Measurements from ENCODE around the gene RAD51B.
"Not testable (repeated sequence)": the region's sequence is repeated elsewhere in the genome, so short reads cannot be mapped to it uniquely, and the experiment has no call there.

RAD51B gene

DNA sequence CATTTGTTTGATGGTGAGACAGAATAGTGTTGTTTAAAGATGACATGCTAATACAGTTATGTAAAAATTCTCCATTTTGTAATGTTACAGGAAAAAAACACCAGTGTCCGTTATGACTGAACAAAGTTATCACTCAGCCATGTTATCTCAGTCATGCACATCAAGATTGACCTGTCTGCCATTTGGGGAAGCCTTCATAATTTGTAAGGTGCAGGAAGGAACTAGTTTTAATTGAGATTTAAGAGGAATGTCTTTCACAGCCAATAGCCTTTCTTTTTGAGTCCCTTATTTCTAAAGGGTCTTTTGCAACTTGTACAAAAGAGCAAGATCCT, 432.2 kb downstream of the RAD51B start:
- no peak for DNase-seq (ENCODE audit: low read depth, low spot score)
- peak overlapping the region; percentile 65 for H3K27ac ChIP-seq

DNA sequence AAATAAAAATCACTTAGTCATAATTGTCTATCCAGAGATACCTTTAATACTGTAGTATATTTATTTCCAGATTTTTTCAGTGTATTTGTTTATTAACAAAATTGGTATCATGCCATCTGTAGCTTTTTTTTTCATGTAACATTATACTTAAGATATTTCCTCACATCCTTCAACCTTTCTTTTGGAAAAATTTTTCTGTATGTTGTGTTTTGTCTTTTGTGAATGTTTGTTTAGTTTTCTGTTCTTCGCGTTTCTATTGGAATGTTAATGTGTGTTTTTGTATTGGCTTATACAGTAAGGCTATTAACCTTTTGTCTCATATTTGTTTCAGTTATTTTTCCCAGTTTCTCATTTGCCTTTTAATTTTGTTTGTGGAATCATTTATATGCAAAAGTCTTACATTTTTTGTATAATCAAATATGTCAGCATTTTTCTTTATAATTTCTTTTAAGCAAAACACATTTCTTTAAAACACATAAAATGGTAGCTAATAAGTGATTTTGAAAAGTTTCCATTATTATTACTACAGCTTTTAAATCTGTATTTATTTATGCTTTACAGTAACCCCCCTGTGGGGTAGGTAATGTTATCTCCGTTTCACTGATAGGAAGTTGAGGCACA, 433.7 kb downstream of the RAD51B start:
- no peak for DNase-seq (ENCODE audit: low read depth, low spot score)
- H3K27ac ChIP-seq: no peak overlapping the region

DNA sequence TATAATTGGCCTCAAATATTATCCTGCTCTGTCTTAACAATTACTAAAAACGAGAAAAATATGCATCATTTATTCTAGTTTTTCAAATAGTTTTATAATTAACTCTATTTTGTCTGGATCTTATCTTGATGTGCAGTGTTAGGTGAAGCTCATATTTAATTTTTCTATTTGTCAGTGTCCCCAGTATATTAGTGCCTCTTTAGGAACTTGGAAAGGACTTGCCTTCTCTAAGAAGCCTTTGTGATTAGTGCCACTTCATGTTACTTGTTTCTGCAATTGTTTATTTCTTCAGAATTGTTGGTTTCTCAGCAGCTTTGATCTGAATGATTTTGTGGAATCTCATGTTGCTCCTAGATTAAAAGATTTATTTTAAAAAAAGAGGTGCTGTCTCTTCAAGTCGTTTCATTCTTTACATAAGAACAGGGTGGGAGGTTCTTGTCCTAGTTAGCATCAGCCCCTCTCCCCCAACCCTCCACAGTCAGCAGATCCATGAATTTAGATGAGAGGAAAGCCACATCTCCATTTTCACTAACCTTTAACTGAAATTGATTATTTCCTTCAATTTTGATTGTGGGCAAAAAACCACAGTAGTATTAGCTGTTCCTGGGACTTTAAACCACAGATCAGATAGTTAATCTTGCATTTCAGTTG, 434.4 kb downstream of the RAD51B start:
- DNase-seq (ENCODE audit: low read depth, low spot score): no peak
- no peak overlapping the region for H3K27ac ChIP-seq

- DNase-seq (ENCODE audit: low read depth, low spot score): no peak
- H3K27ac ChIP-seq: peak overlapping the region; percentile 64
Observed at GRCh38 chr14:68254669-68255527, 435.3 kb downstream of the RAD51B start.

- H3K27ac ChIP-seq: peak overlapping the region; percentile 64
- DNase-seq (ENCODE audit: low read depth, low spot score): peak; percentile 57
Observed at GRCh38 chr14:68255693-68256178, 436.2 kb downstream of the RAD51B start.

- no peak for DNase-seq (ENCODE audit: low read depth, low spot score)
- no peak overlapping the region for H3K27ac ChIP-seq
Observed at GRCh38 chr14:68257969-68258368, 438.4 kb downstream of the RAD51B start.

- not testable (repeated sequence) for H3K27ac ChIP-seq; DNase-seq (ENCODE audit: low read depth, low spot score)
Observed at GRCh38 chr14:68258995-68259394, 439.4 kb downstream of the RAD51B start.

- DNase-seq (ENCODE audit: low read depth, low spot score): no peak
- no peak overlapping the region for H3K27ac ChIP-seq
Observed at GRCh38 chr14:68260121-68260520, 440.5 kb downstream of the RAD51B start.

DNA sequence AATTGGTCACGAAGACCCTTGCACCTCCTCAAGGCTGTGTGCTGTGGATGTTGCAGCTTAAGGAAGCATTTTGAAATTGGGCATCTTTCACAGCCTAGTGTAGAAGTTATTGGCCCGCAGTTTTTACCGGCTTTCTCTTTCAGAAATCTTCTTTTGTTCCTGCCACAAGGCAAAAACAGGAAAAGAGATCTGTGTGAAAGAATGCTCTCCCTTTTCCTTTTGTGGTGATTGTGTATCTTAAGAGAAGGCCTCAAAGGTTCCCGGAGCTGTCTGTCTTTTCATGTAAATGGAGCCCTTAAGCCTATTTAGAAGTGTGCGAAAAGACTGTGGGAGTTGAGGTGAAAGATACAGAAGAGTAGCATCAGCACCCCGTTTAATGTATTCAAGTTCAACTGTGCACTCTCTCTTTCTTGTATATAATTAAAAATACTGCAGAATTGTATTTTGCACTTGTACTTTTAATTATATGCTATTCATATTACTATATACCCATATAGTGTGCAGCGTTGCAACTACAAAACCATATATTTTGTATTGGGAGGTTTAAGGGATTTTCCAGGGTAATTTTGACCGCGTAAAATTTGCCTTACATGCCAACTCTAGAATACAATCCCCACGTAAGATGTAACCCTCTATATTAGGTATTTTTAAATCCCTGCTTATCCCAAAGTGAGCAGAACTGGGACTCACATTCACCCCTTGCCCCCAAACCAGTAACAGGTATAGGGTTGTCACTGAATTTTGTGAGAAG, 441.7 kb downstream of the RAD51B start:
- H3K27ac ChIP-seq: no peak overlapping the region
- no peak for DNase-seq (ENCODE audit: low read depth, low spot score)

GRCh38 chr14:68262567-68262966, 443.0 kb downstream of the RAD51B start:
- DNase-seq (ENCODE audit: low read depth, low spot score): no peak
- H3K27ac ChIP-seq: no peak overlapping the region

DNA sequence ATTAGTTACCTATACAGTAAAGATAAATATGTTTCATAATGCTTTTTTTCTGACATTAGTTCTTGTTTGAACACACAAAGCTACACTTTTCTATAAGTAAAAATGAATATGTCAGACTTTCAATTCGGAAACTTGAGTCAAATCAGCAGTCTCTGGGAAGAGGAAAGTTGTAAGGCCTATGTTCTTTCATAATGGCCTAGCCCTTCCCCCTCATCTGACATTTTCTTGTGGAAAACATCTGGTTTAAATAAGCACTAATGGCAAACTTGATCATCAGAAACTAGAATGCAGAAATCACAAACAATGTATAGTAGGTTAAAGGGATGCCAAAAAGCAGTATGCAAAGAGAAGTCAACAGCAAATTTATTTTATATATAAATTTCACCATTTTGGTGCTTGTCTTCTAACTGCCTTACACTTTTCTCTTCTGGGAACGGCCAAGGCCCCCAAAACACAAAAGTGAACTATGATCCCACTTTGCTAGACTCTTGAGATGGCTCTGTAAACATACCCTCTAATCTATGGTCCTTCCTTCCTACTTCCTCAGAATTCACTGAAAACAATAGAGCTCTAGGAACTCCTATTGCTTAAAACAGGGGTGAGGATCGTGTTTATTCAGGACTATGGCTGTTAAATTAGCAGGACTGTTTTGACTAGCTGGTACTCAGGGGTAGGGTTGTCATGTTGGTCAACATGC, 444.1 kb downstream of the RAD51B start:
- DNase-seq (ENCODE audit: low read depth, low spot score): no peak

GRCh38 chr14:68264260-68264569, 444.6 kb downstream of the RAD51B start:
- H3K27ac ChIP-seq: no peak overlapping the region
- DNase-seq (ENCODE audit: low read depth, low spot score): no peak

More for the DNA sequence above, 444.1 kb downstream of the RAD51B start:
- no peak overlapping the region for H3K27ac ChIP-seq

- H3K27ac ChIP-seq: no peak overlapping the region
- no peak for DNase-seq (ENCODE audit: low read depth, low spot score)
Observed at GRCh38 chr14:68266998-68267397, 447.4 kb downstream of the RAD51B start.

DNA sequence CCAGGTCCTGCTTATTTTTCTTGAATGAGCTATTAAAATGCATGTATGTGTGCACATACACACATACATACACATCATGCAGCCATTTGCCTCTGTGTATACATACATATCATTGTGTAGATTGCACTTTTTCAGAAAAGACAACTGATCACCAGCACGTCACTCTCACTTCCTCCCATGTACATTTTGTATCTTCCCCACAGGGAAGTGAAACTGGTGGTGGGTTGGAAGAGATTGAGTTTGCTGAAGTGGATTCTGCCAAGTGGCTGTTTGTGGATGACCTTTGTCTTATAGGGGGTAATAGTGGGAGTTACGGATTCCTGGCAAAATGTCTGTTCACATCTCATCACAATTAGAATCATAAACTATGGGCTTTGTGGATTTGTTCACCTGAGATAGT, 448.6 kb downstream of the RAD51B start:
- no peak for DNase-seq (ENCODE audit: low read depth, low spot score)
- no peak overlapping the region for H3K27ac ChIP-seq

DNA sequence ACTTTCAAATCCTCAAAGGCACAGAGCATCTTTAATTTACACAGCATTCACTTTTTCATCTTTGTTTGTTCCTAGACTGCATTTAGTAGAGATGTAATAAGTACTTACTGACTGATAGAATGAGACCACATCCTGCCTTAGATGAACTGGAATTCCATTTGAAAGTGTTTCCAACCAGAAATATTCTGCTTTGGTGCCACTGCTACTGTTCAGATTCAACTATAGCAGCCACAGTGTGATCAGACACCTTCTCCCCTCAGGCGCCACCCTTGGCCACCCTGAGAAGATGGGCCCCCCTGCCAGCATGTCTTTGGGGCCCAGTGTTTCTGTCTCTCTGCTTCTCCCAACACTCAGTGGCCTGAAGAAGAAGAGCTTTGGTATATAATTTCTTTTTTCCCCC, 449.1 kb downstream of the RAD51B start:
- DNase-seq (ENCODE audit: low read depth, low spot score): no peak
- H3K27ac ChIP-seq: no peak overlapping the region

DNA sequence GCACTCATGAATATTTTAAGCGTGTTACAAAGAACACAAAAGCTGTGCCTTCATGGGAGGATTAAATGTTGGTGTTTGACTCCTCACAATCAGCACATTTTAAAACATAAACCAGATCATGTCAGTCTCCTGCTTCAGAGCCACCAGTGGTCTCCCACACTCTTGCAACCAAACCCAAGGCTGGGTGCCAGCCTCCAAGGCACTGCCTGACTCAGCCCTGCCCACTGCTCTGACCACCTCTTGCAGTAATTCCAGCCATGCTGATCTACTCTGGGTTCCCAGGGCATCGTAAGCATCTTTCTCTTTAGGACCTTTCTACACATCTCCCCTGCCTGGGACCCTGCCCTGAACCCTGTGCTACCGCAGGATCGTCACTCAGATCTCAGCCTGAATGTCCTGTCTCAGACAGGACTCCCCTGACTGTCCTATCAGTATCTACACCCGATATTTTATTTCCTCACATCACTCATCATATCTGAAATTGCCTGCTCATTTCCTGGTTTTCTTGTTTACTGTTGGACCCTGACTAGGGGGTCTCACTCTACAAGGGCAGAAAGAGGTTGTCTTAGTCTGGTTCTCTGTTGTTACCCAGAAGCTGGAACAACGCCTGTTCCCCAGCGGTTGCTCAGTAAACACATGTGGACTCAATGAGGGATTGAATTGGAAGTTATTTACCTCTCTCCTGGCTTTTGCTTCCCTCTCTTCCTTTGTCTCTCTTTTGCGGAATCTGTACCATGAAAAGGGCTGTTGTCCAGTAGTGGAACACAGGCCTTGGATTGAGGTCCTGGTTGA, 449.8 kb downstream of the RAD51B start:
- H3K27ac ChIP-seq: no peak overlapping the region
- DNase-seq (ENCODE audit: low read depth, low spot score): no peak

DNA sequence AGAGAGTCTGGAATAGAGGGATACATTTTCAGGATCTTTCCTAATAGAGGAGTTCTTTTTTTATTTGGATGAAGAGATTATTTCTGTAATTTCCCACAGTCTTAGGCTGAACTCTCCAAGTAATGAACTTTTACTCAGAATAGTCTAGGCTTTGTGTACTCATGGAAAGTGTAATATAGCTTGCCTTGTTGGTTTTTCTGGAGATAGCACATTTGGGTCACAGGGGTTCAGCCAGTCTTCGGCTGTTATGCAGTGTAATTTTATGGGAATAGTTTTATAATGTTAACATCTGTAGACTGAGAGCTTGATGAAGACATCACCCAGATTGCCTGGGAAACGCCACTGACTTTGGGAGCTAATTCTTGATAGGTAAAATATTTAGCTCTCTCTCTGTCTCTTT, 450.8 kb downstream of the RAD51B start:
- DNase-seq (ENCODE audit: low read depth, low spot score): no peak
- no peak overlapping the region for H3K27ac ChIP-seq

DNA sequence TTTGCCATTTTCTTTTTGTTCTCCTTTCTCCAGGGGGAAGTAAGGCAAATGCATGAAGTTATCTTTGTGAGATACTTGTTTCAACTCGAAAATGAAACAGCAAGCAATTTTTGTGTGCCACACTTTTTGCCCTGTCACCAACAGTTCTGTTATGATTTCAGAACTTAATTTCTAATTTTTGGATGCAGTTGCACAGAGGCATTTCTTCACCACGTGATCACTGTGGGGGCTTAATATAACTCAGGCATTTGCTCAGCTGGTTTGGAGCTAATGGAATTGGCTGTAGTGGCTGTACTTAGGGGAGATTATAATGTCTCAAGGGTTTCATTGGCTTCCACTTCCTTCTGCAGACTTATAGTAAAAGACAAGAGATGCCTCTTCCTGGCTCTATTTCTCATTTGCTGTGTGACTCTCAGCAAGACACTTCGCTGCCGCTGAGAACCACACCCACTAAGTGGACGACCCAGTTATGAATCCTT, 452.4 kb downstream of the RAD51B start:
- DNase-seq (ENCODE audit: low read depth, low spot score): no peak

DNA sequence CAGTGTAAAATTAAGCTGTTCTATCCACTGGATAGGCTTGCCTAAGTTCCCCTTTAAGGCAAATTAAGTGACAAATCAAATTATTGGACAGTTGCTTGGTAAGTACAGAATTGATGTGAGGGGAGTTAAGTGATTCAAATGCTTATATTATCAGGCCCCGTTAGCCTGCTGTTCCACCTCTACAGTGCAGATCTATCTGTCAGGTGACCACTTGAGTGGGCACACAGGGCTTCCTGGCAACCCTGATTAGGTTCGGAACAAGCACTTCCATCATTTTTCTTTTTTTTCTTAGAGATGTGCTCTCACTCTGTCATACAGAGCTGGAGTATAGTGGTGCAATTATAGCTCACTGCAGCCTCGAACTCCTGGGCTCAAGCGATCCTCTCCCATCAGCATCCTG, 453.8 kb downstream of the RAD51B start:
- no peak for DNase-seq (ENCODE audit: low read depth, low spot score)
- H3K27ac ChIP-seq: no peak overlapping the region

More for the DNA sequence above, 452.4 kb downstream of the RAD51B start:
- H3K27ac ChIP-seq: no peak overlapping the region

Measured in epithelial cell of prostate (primary cell).